Liver (tissue), 9 donors: ENCODE measurements around the gene TRAK1. TPM values are rescaled to one million over a fixed set of nuclear protein-coding genes. Genes with fewer than 3 reads are reported as not detected.

Experiments used
- DNase-seq: peaks from one replicate; pipeline ENCODE4 v3.0.0-alpha.2; 2017; ENCODE audit warnings: low spot score
- H3K27ac ChIP-seq, 2 donors: one replicate each; pipeline ENCODE4 v1.7.0; 2013; ENCODE audit warnings: inconsistent platforms in 2 of 2, low read length in 2 of 2, control low read depth in 1 of 2, low read depth in 1 of 2, mild to moderate bottlenecking in 1 of 2
- H3K27me3 ChIP-seq, 4 donors: one replicate each; pipeline versions ENCODE4 v1.6.1 to v1.7.0; 2013; ENCODE audit warnings: low read length in 3 of 4, inconsistent platforms in 1 of 4, mild to moderate bottlenecking in 1 of 4, moderate library complexity in 1 of 4; ENCODE audit not compliant: control insufficient read depth in 4 of 4, insufficient read depth in 4 of 4
- H3K36me3 ChIP-seq, 4 donors: one replicate each; pipeline versions ENCODE4 v1.6.1 to v1.7.0; 2013; ENCODE audit warnings: low read length in 3 of 4, mild to moderate bottlenecking in 3 of 4, low read depth in 1 of 4, moderate library complexity in 1 of 4; ENCODE audit not compliant: control insufficient read depth in 4 of 4, insufficient read depth in 3 of 4
- H3K4me1 ChIP-seq, 4 donors: one replicate each; pipeline versions ENCODE4 v1.6.1 to v1.7.0; 2013; ENCODE audit warnings: low read length in 3 of 4, mild to moderate bottlenecking in 3 of 4, moderate library complexity in 1 of 4; ENCODE audit not compliant: control insufficient read depth in 4 of 4, insufficient read depth in 4 of 4
- H3K4me3 ChIP-seq, 3 donors: one replicate each; pipeline versions ENCODE4 v1.6.1 to v1.7.0; 2013; ENCODE audit warnings: low read length in 3 of 3, control low read depth in 1 of 3, low read depth in 1 of 3, mild to moderate bottlenecking in 1 of 3
- H3K9ac ChIP-seq, 2 donors: one replicate each; pipeline ENCODE4 v1.7.0; 2013; ENCODE audit warnings: low read length in 2 of 2, mild to moderate bottlenecking in 2 of 2, moderate library complexity in 2 of 2, control low read depth in 1 of 2, low read depth in 1 of 2
- H3K9me3 ChIP-seq, 4 donors: one replicate each; pipeline versions ENCODE4 v1.6.1 to v1.7.0; 2013; ENCODE audit warnings: low read length in 3 of 4; ENCODE audit not compliant: control insufficient read depth in 4 of 4
- FOXA1 ChIP-seq: IDR thresholded peaks from 2 replicates; pipeline ENCODE4 v1.6.1; 2016; ENCODE audit warnings: antibody characterized with exemption
- GABPA ChIP-seq, 2 donors: IDR thresholded peaks in 1 of 2; conservative IDR thresholded peaks in 1 of 2; 2 replicates each; pipeline ENCODE4 v1.6.1; 2016; ENCODE audit warnings: antibody characterized with exemption in 2 of 2, mild to moderate bottlenecking in 1 of 2, moderate library complexity in 1 of 2
- HNF4A ChIP-seq, 2 donors: conservative IDR thresholded peaks; 2 replicates each; pipeline ENCODE4 v1.6.1; 2016; ENCODE audit warnings: antibody characterized with exemption in 2 of 2, mild to moderate bottlenecking in 2 of 2
- JUND ChIP-seq, 2 donors: IDR thresholded peaks; 2 replicates each; pipeline ENCODE4 v1.6.1; 2016; ENCODE audit warnings: antibody characterized with exemption in 2 of 2
- NR2F2 ChIP-seq: IDR thresholded peaks from 2 replicates; pipeline ENCODE4 v1.6.1; 2016; ENCODE audit warnings: antibody characterized with exemption
- RAD21 ChIP-seq, 2 donors: IDR thresholded peaks; 2 replicates each; pipeline ENCODE4 v1.6.1; 2016; ENCODE audit warnings: antibody characterized with exemption in 2 of 2, mild to moderate bottlenecking in 2 of 2
- SP1 ChIP-seq: IDR thresholded peaks from 2 replicates; pipeline ENCODE4 v1.6.1; 2018; ENCODE audit warnings: antibody characterized with exemption, mild to moderate bottlenecking
- TAF1 ChIP-seq: conservative IDR thresholded peaks from 2 replicates; pipeline ENCODE4 v1.6.1; 2016; ENCODE audit warnings: antibody characterized with exemption, mild to moderate bottlenecking
- WGBS: extraction: QIAGEN DNeasy Blood & Tissue Kit; methylation state at CpG from one replicate; pipeline ENCODE4 v1.1.7; 2013; 5-methylcytosine and 5-hydroxymethylcytosine counted together
- polyA plus RNA-seq, 2 donors: library from polyadenylated mRNA; stranded (reverse) in 1 of 2; unstranded in 1 of 2; fragments of 200-250 nt in 1 of 2; fragments of >200 nt in 1 of 2; fragmentation: Nextera tagmentation in 1 of 2; extraction: Ambion mirVana in 1 of 2; gene quantifications; one replicate each; pipeline versions ENCODE4 v1.2.1 to v1.2.3, GENCODE V29; 2013 to 2015
- total RNA-seq, 2 donors: library from RNA; depleted of rRNA; stranded (reverse); fragments of >200 nt; gene quantifications; one replicate each; pipeline ENCODE4 v1.2.3, GENCODE V29; 2014
- TF ChIP-seq, protein P1 (sequence below): IDR thresholded peaks from 2 replicates; pipeline ENCODE4 v1.6.1; 2016; ENCODE audit warnings: antibody characterized with exemption, mild to moderate bottlenecking
- TF ChIP-seq, protein P2 (sequence below): IDR thresholded peaks from 2 replicates; pipeline ENCODE4 v1.6.1; 2016; ENCODE audit warnings: antibody characterized with exemption
- TF ChIP-seq, protein P3 (sequence below): fragments of 150-350 bp; IDR thresholded peaks from 2 replicates; pipeline ENCODE4 v1.5.1; 2017; ENCODE audit warnings: improper control_type of control experiment, low read depth, low read length; ENCODE audit not compliant: missing input control
- TF ChIP-seq, protein P4 (sequence below): IDR thresholded peaks from 2 replicates; pipeline ENCODE4 v1.6.1; 2016; ENCODE audit warnings: antibody characterized with exemption
- TF ChIP-seq, protein P5 (sequence below): IDR thresholded peaks from 2 replicates; pipeline ENCODE4 v1.6.1; 2016; ENCODE audit warnings: antibody characterized with exemption
- donor health status: healthy.
- donor health status: healthy.
- donor health status: healthy.
- donor health status: healthy.
- donor health status: healthy.

TRAK1 gene
- total and polyA plus RNA-seq, 4 donors: 3.4 to 21.7 (median 8.6) TPM

DNA sequence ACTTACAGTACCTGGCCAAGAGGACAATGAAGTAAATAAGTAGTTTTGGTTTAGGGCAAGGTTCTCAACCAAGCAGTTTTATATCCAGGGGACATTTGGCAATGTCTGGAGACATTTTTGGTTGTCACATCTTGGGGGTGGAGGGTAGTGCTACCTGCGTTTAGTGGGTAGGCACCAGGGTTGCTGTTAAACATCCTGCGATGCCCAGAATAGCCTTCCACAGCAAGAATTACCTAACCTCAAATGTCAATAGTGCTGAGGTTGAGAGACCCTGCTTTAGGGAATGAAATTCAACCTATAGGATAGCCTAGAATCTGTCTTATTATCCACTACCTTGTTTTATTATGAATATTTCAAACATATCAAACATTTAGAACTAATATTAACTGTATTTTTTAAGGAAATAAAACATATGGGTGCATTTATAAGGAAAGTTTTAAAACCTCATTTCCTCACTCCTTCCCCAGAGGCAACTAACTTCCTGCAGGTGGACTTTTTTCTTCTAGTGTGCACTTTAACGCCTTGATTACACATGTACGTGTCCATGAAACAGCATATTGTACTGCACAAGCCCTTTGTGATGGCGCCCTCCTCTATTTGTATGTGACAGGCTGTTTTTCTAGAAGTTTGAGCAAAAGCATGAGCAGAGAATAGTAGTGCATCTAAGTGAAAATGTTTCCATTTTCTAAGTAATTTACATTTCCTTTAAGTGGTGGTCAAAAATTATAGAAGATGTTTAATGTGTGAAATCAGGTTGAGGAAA is 57.1 kb downstream of the TRAK1 start:
- Histone ChIP-seq H3K4me3 (no peak overlapping the region), H3K27ac (no peak overlapping the region), H3K9me3 (no peaks in the 10 kb centered on the region), H3K36me3 (no peaks in the 10 kb centered on the region), H3K9ac (no peak overlapping the region), H3K27me3 (no peaks in the 10 kb centered on the region), H3K4me1 (no peaks in the 10 kb centered on the region)
- DNase-seq: no peak
- 76% methylated on average over 5 of the region's 5 CpGs for WGBS
- TF ChIP-seq, protein P1, sequence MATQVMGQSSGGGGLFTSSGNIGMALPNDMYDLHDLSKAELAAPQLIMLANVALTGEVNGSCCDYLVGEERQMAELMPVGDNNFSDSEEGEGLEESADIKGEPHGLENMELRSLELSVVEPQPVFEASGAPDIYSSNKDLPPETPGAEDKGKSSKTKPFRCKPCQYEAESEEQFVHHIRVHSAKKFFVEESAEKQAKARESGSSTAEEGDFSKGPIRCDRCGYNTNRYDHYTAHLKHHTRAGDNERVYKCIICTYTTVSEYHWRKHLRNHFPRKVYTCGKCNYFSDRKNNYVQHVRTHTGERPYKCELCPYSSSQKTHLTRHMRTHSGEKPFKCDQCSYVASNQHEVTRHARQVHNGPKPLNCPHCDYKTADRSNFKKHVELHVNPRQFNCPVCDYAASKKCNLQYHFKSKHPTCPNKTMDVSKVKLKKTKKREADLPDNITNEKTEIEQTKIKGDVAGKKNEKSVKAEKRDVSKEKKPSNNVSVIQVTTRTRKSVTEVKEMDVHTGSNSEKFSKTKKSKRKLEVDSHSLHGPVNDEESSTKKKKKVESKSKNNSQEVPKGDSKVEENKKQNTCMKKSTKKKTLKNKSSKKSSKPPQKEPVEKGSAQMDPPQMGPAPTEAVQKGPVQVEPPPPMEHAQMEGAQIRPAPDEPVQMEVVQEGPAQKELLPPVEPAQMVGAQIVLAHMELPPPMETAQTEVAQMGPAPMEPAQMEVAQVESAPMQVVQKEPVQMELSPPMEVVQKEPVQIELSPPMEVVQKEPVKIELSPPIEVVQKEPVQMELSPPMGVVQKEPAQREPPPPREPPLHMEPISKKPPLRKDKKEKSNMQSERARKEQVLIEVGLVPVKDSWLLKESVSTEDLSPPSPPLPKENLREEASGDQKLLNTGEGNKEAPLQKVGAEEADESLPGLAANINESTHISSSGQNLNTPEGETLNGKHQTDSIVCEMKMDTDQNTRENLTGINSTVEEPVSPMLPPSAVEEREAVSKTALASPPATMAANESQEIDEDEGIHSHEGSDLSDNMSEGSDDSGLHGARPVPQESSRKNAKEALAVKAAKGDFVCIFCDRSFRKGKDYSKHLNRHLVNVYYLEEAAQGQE: no peak
- TF ChIP-seq JUND (IDR thresholded peaks at IDR 0.05) (no peak), RAD21 (IDR thresholded peaks at IDR 0.05) (no peak), NR2F2 (no peak), FOXA1 (no peak), SP1 (no peak), HNF4A (conservative IDR thresholded peaks at IDR 0.05) (no peak), GABPA (IDR thresholded peaks at IDR 0.05 in 1 of 2, conservative IDR thresholded peaks at IDR 0.05 in 1 of 2) (no peak), TAF1 (no peak)
- TF ChIP-seq, protein P2, sequence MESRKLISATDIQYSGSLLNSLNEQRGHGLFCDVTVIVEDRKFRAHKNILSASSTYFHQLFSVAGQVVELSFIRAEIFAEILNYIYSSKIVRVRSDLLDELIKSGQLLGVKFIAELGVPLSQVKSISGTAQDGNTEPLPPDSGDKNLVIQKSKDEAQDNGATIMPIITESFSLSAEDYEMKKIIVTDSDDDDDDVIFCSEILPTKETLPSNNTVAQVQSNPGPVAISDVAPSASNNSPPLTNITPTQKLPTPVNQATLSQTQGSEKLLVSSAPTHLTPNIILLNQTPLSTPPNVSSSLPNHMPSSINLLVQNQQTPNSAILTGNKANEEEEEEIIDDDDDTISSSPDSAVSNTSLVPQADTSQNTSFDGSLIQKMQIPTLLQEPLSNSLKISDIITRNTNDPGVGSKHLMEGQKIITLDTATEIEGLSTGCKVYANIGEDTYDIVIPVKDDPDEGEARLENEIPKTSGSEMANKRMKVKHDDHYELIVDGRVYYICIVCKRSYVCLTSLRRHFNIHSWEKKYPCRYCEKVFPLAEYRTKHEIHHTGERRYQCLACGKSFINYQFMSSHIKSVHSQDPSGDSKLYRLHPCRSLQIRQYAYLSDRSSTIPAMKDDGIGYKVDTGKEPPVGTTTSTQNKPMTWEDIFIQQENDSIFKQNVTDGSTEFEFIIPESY: no peak
- TF ChIP-seq, protein P3, sequence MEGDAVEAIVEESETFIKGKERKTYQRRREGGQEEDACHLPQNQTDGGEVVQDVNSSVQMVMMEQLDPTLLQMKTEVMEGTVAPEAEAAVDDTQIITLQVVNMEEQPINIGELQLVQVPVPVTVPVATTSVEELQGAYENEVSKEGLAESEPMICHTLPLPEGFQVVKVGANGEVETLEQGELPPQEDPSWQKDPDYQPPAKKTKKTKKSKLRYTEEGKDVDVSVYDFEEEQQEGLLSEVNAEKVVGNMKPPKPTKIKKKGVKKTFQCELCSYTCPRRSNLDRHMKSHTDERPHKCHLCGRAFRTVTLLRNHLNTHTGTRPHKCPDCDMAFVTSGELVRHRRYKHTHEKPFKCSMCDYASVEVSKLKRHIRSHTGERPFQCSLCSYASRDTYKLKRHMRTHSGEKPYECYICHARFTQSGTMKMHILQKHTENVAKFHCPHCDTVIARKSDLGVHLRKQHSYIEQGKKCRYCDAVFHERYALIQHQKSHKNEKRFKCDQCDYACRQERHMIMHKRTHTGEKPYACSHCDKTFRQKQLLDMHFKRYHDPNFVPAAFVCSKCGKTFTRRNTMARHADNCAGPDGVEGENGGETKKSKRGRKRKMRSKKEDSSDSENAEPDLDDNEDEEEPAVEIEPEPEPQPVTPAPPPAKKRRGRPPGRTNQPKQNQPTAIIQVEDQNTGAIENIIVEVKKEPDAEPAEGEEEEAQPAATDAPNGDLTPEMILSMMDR: no peak
- TF ChIP-seq, protein P4, sequence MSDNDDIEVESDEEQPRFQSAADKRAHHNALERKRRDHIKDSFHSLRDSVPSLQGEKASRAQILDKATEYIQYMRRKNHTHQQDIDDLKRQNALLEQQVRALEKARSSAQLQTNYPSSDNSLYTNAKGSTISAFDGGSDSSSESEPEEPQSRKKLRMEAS: no peak
- TF ChIP-seq, protein P5, sequence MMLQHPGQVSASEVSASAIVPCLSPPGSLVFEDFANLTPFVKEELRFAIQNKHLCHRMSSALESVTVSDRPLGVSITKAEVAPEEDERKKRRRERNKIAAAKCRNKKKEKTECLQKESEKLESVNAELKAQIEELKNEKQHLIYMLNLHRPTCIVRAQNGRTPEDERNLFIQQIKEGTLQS: no peak

DNA sequence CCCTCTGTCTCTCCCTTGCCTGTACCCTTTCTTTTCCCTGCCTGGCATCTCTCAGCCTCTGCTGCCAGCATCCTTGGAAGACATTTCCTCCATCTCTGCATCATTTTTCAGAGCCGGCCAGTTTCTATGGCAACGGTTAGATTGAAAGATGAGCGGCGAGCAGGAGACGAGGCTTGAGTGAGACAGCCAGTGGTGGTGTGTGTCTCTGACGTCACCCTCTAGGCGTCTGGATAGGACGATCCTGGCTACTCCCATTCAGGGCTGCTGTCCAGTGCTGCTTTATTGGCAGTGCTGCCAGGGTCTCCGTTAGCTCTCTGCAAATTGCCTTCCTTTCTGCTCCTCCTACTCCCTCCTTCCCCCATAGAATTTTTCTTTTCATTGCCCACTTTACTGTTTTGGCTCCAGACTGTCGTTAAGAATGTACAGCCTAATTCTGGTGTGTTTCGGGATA is 57.9 kb downstream of the TRAK1 start:
- no peak for DNase-seq
- no peak overlapping the region for H3K4me3 ChIP-seq
- H3K9ac ChIP-seq: no peak overlapping the region
- H3K27me3 ChIP-seq: no peaks in the 10 kb centered on the region
- no peaks in the 10 kb centered on the region for H3K9me3 ChIP-seq
- WGBS: 80% methylated on average over 11 of the region's 11 CpGs
- no peaks in the 10 kb centered on the region for H3K36me3 ChIP-seq
- no peaks in the 10 kb centered on the region for H3K4me1 ChIP-seq
- TF ChIP-seq, protein P1: peak; percentile 97
- TF ChIP-seq HNF4A (conservative IDR thresholded peaks at IDR 0.05): no peak
- no peak overlapping the region for H3K27ac ChIP-seq
